GM23338 (cell line): ENCODE results near the gene EPB41L5. TPM values are rescaled to one million over a fixed set of nuclear protein-coding genes. Genes with fewer than 3 reads are reported as not detected.
"Not testable (repeated sequence)": the region's sequence is repeated elsewhere in the genome, so short reads cannot be mapped to it uniquely, and the experiment has no call there.

Experiments
- ATAC-seq: fragments of 200-7000 bp; cut with Tn5 transposase; 3 replicates; pipeline ENCODE4 v1.9.1; 2020
- DNase-seq: peaks from one replicate; pipeline ENCODE4 v3.0.0-alpha.2; 2015; ENCODE audit warnings: low spot score
- H2AFZ ChIP-seq: fragments of 200-600 bp; sonication (generic); 2 replicates; pipeline ENCODE4 v1.8.0; 2016; ENCODE audit warnings: antibody characterized with exemption, mild to moderate bottlenecking, moderate library complexity
- H3F3A ChIP-seq: fragments of 200-600 bp; sonication (generic); replicated peaks from 2 replicates; pipeline ENCODE4 v1.8.0; 2017; ENCODE audit warnings: antibody characterized with exemption, mixed run types, low read depth
- H3K27ac ChIP-seq: fragments of 200-600 bp; sonication (generic); 2 replicates; pipeline ENCODE4 v1.6.1; 2016; ENCODE audit warnings: low read depth
- H3K27me3 ChIP-seq: fragments of 200-600 bp; sonication (generic); 2 replicates; pipeline ENCODE4 v1.8.0; 2016; ENCODE audit warnings: mild to moderate bottlenecking, mixed run types, moderate library complexity; ENCODE audit not compliant: insufficient read depth
- H3K36me3 ChIP-seq: fragments of 200-600 bp; sonication (generic); 2 replicates; pipeline ENCODE4 v1.8.0; 2016; ENCODE audit warnings: mild to moderate bottlenecking; ENCODE audit not compliant: insufficient read depth
- H3K4me1 ChIP-seq: fragments of 200-600 bp; sonication (generic); 2 replicates; pipeline ENCODE4 v1.8.0; 2016; ENCODE audit warnings: mild to moderate bottlenecking, moderate library complexity; ENCODE audit not compliant: insufficient read depth
- H3K4me2 ChIP-seq: fragments of 200-600 bp; sonication (generic); 2 replicates; pipeline ENCODE4 v1.7.1; 2017; ENCODE audit warnings: mixed run types
- H3K4me3 ChIP-seq: fragments of 200-600 bp; sonication (generic); 2 replicates; pipeline ENCODE4 v1.6.1; 2016; ENCODE audit warnings: mixed run types
- H3K79me2 ChIP-seq: fragments of 200-600 bp; sonication (generic); replicated peaks from 2 replicates; pipeline ENCODE4 v1.8.0; 2017; ENCODE audit warnings: mild to moderate bottlenecking; ENCODE audit not compliant: insufficient read depth
- H3K9me2 ChIP-seq: fragments of 200-600 bp; sonication (generic); 2 replicates; pipeline ENCODE4 v1.8.0; 2017; ENCODE audit not compliant: insufficient read depth
- H4K20me1 ChIP-seq: fragments of 200-600 bp; sonication (generic); replicated peaks from 2 replicates; pipeline ENCODE4 v1.8.0; 2017; ENCODE audit warnings: mild to moderate bottlenecking; ENCODE audit not compliant: insufficient read depth
- H3K27ac Mint-ChIP-seq: 2 replicates; pipeline ENCODE4 v1.8.0; 2020; ENCODE audit warnings: inconsistent platforms, mild to moderate bottlenecking, moderate library complexity, mixed read lengths
- H3K27me3 Mint-ChIP-seq: 3 replicates; pipeline ENCODE4 v1.8.0; 2022; ENCODE audit warnings: low read depth, mild to moderate bottlenecking, moderate library complexity, mixed read lengths, inconsistent platforms; ENCODE audit not compliant: insufficient read depth, poor library complexity
- H3K36me3 Mint-ChIP-seq: 3 replicates; pipeline ENCODE4 v1.8.0; 2021; ENCODE audit warnings: low read depth, mild to moderate bottlenecking, inconsistent platforms, moderate library complexity, mixed read lengths
- H3K4me1 Mint-ChIP-seq: 3 replicates; pipeline ENCODE4 v1.8.0; 2020; ENCODE audit warnings: mild to moderate bottlenecking, inconsistent platforms, mixed read lengths
- H3K4me3 Mint-ChIP-seq: 3 replicates; pipeline ENCODE4 v1.8.0; 2021; ENCODE audit warnings: moderate library complexity, mild to moderate bottlenecking, inconsistent platforms, mixed read lengths
- H3K9me3 Mint-ChIP-seq: 3 replicates; pipeline ENCODE4 v1.8.0; 2020; ENCODE audit warnings: moderate library complexity, mild to moderate bottlenecking, inconsistent platforms, mixed read lengths
- CREB1 ChIP-seq: fragments of 250-450 bp; sonication (Bioruptor Pico); IDR thresholded peaks from 2 replicates; pipeline ENCODE4 v1.5.0; 2020; ENCODE audit warnings: low read depth, mild to moderate bottlenecking, moderate library complexity
- EZH2 ChIP-seq: fragments of 200-600 bp; sonication (generic); IDR thresholded peaks from one replicate; pipeline ENCODE4 v1.8.0; 2017; ENCODE audit warnings: antibody characterized with exemption, mild to moderate bottlenecking, low read depth; ENCODE audit not compliant: unreplicated experiment
- NANOG ChIP-seq: IDR thresholded peaks from 2 replicates; pipeline ENCODE4 v1.6.1; 2016; ENCODE audit warnings: antibody characterized with exemption, borderline replicate concordance
- STAT1 ChIP-seq: IDR thresholded peaks from one replicate; pipeline ENCODE4 v1.6.1; 2016; ENCODE audit warnings: antibody characterized with exemption; ENCODE audit not compliant: unreplicated experiment
- ZNF462 ChIP-seq: fragments of 250-450 bp; sonication (Bioruptor Pico); IDR thresholded peaks from 2 replicates; pipeline ENCODE4 v1.5.0; 2020; ENCODE audit warnings: mild to moderate bottlenecking, moderate library complexity
- polyA plus RNA-seq: library from polyadenylated mRNA; unstranded; fragments of >200 nt; fragmentation: Nextera tagmentation; extraction: Ambion mirVana; gene quantifications from 2 replicates; pipeline ENCODE4 v1.2.1, GENCODE V29; 2016
- total RNA-seq: library from RNA; depleted of rRNA; stranded (reverse); fragments of >200 nt; shearing (Covaris generic); gene quantifications from 2 replicates; pipeline ENCODE4 v1.2.3, GENCODE V29; 2014

The EPB41L5 gene
- total and polyA plus RNA-seq, 2 experiments from 2014 or later: 15.5 to 35.4 TPM

- ATAC-seq, H4K20me1 ChIP-seq, DNase-seq, H3K79me2 ChIP-seq, H3K9me2 ChIP-seq, H3K4me1 Mint-ChIP-seq, H3K27ac ChIP-seq, H3K27ac Mint-ChIP-seq, H3K4me3 ChIP-seq, H3K27me3 ChIP-seq, H3K4me1 ChIP-seq, H3K27me3 Mint-ChIP-seq, H3K4me2 ChIP-seq, H3F3A ChIP-seq, H3K4me3 Mint-ChIP-seq, H2AFZ ChIP-seq, H3K36me3 ChIP-seq: not testable (repeated sequence)
- Mint-ChIP-seq H3K36me3 (peaks cover 15% of the 10 kb centered on the region; the same call in 2 of the 3 replicates), H3K9me3 (peaks cover 25% of the 10 kb centered on the region; the same call in 2 of the 3 replicates)
Measured at GRCh38 chr2:120121337-120121736, 108.5 kb downstream of the EPB41L5 start.

GRCh38 chr2:120123090-120123489, 110.2 kb downstream of the EPB41L5 start:
- Histone ChIP-seq H3K9me2 (no peaks in the 10 kb centered on the region), H3K27me3 (no peaks in the 10 kb centered on the region), H3K4me3 (no peak overlapping the region), H2AFZ (no peak overlapping the region), H3K4me2 (no peak overlapping the region), H3K4me1 (no peaks in the 10 kb centered on the region), H3F3A (no peaks in the 10 kb centered on the region), H3K36me3 (no peaks in the 10 kb centered on the region), H4K20me1 (no peaks in the 10 kb centered on the region), H3K79me2 (no peaks in the 10 kb centered on the region), H3K27ac (no peak overlapping the region)
- H3K27ac Mint-ChIP-seq: no peak overlapping the region
- TF ChIP-seq STAT1 (no peak), NANOG (no peak)
- H3K4me3 Mint-ChIP-seq: no peak overlapping the region
- DNase-seq (no peak), ATAC-seq (no peak)
- H3K9me3 Mint-ChIP-seq: peaks cover 25% of the 10 kb centered on the region; the same call in 2 of the 3 replicates
- no peaks in the 10 kb centered on the region for H3K4me1 Mint-ChIP-seq
- peaks cover 15% of the 10 kb centered on the region; the same call in 2 of the 3 replicates for H3K36me3 Mint-ChIP-seq
- peaks cover 1% of the 10 kb centered on the region for H3K27me3 Mint-ChIP-seq

- H3K36me3 ChIP-seq: no peaks in the 10 kb centered on the region
- no peak overlapping the region for H3K4me3 ChIP-seq
- H3K27ac ChIP-seq: no peak overlapping the region
- peaks cover 1% of the 10 kb centered on the region for H3K27me3 Mint-ChIP-seq
- no peak for DNase-seq
- no peak overlapping the region for H2AFZ ChIP-seq
- no peaks in the 10 kb centered on the region for H3K4me1 ChIP-seq
- H3F3A ChIP-seq: no peaks in the 10 kb centered on the region
- H4K20me1 ChIP-seq: no peaks in the 10 kb centered on the region
- peaks cover 12% of the 10 kb centered on the region; the same call in 2 of the 3 replicates for H3K9me3 Mint-ChIP-seq
- H3K4me2 ChIP-seq: no peak overlapping the region
- no peak for TF ChIP-seq EZH2
- TF ChIP-seq NANOG: no peak
- no peak for TF ChIP-seq CREB1
- TF ChIP-seq ZNF462 (CRISPR knock-in tag): no peak
- no peak overlapping the region for H3K4me3 Mint-ChIP-seq
- H3K27me3 ChIP-seq: no peaks in the 10 kb centered on the region
- H3K4me1 Mint-ChIP-seq: no peaks in the 10 kb centered on the region
- H3K79me2 ChIP-seq: no peaks in the 10 kb centered on the region
- H3K9me2 ChIP-seq: no peaks in the 10 kb centered on the region
- peaks cover 4% of the 10 kb centered on the region; the same call in 2 of the 3 replicates for H3K36me3 Mint-ChIP-seq
- ATAC-seq: no peak
- no peak overlapping the region for H3K27ac Mint-ChIP-seq
Measured at GRCh38 chr2:120125195-120125594, 112.3 kb downstream of the EPB41L5 start.
